Stimulated activated CD8-positive, alpha-beta memory T cell treated with anti-CD3 and anti-CD28 coated beads, Interleukin-15, amount 100 ng/mL, for 4 hours (primary cell): ENCODE data around the gene IDUA.
"Not testable (repeated sequence)": the region's sequence is repeated elsewhere in the genome, so short reads cannot be mapped to it uniquely, and the experiment has no call there.

Experiments
- DNase-seq, 2 donors: peaks; one replicate each; pipeline ENCODE4 v3.0.0-alpha.2; 2020; ENCODE audit warnings: low read depth in 2 of 2

IDUA gene

GRCh38 chr4:986879-987623 lies at the start of gene IDUA:
TSS of gene IDUA (plus strand) at chr4:987044. CDS start at chr4:987085, 41 bp downstream.
- DNase-seq: peak; percentile 81 to 85

- not testable (repeated sequence) for DNase-seq
Measured at GRCh38 chr4:939508-939907, 47.3 kb upstream of the IDUA start.

- no peak for DNase-seq
Measured at GRCh38 chr4:945274-946102, 41.4 kb upstream of the IDUA start.

- no peak for DNase-seq
Measured at GRCh38 chr4:946103-946450, 40.8 kb upstream of the IDUA start.

- no peak for DNase-seq
Measured at GRCh38 chr4:946517-947471, 40.0 kb upstream of the IDUA start.

- no peak for DNase-seq
Measured at GRCh38 chr4:947491-947971, 39.3 kb upstream of the IDUA start.

- no peak for DNase-seq
Measured at GRCh38 chr4:948101-948935, 38.5 kb upstream of the IDUA start.

- DNase-seq: no peak
Measured at GRCh38 chr4:948936-949300, 37.9 kb upstream of the IDUA start.

GRCh38 chr4:949656-950055 lies 37.2 kb upstream of the IDUA start:
- DNase-seq: no peak

- no peak for DNase-seq
Measured at GRCh38 chr4:950136-951020, 36.5 kb upstream of the IDUA start.

GRCh38 chr4:951186-951585 lies 35.7 kb upstream of the IDUA start:
- no peak for DNase-seq

- DNase-seq: no peak
Measured at GRCh38 chr4:951594-952468, 35.0 kb upstream of the IDUA start.

- no peak for DNase-seq
Measured at GRCh38 chr4:952881-953573, 33.8 kb upstream of the IDUA start.

GRCh38 chr4:953574-953915 lies 33.3 kb upstream of the IDUA start:
- DNase-seq: no peak

GRCh38 chr4:954211-955020 lies 32.4 kb upstream of the IDUA start:
- no peak for DNase-seq

- no peak for DNase-seq
Measured at GRCh38 chr4:955161-955921, 31.5 kb upstream of the IDUA start.

GRCh38 chr4:955931-956381 lies 30.9 kb upstream of the IDUA start:
- DNase-seq: no peak
